KMS-11 (cell line): Measurements from ENCODE around the gene ARHGAP28.
A peak's percentile ranks its signal among the peaks of the same experiment; 100 is the strongest.

Experiments
- H2AFZ ChIP-seq: fragments of 200-600 bp; sonication (generic); 2 replicates; pipeline ENCODE4 v1.6.1; 2016; ENCODE audit warnings: antibody characterized with exemption, mixed run types, low read depth
- H3K27ac ChIP-seq: fragments of 200-600 bp; sonication (generic); 2 replicates; pipeline ENCODE4 v1.6.1; 2016; ENCODE audit warnings: mild to moderate bottlenecking, mixed run types
- H3K27me3 ChIP-seq: fragments of 200-600 bp; sonication (generic); 2 replicates; pipeline ENCODE4 v1.6.1; 2017; ENCODE audit warnings: mild to moderate bottlenecking, low read depth, mixed run types, moderate library complexity; ENCODE audit not compliant: insufficient read depth
- H3K36me3 ChIP-seq: fragments of 200-600 bp; sonication (generic); 2 replicates; pipeline ENCODE4 v1.6.1; 2017; ENCODE audit warnings: mild to moderate bottlenecking, mixed run types; ENCODE audit not compliant: insufficient read depth
- H3K4me1 ChIP-seq: fragments of 200-600 bp; sonication (generic); 2 replicates; pipeline ENCODE4 v1.6.1; 2016; ENCODE audit warnings: mild to moderate bottlenecking, low read depth, mixed run types; ENCODE audit not compliant: poor library complexity, severe bottlenecking
- H3K4me2 ChIP-seq: fragments of 200-600 bp; sonication (generic); 2 replicates; pipeline ENCODE4 v1.7.0; 2016; ENCODE audit warnings: mild to moderate bottlenecking, mixed run types
- H3K4me3 ChIP-seq: fragments of 200-600 bp; sonication (generic); IDR thresholded peaks from 2 replicates; pipeline ENCODE4 v1.6.1; 2017; ENCODE audit warnings: low read depth, low read length, mixed read lengths; ENCODE audit not compliant: insufficient read depth
- H3K79me2 ChIP-seq: fragments of 200-600 bp; sonication (generic); 2 replicates; pipeline ENCODE4 v1.6.1; 2016; ENCODE audit warnings: low read depth, mixed run types; ENCODE audit not compliant: insufficient read depth
- H3K9ac ChIP-seq: fragments of 200-600 bp; sonication (generic); 2 replicates; pipeline ENCODE4 v1.6.1; 2016; ENCODE audit warnings: mild to moderate bottlenecking, mixed run types
- H4K20me1 ChIP-seq: fragments of 200-600 bp; sonication (generic); 2 replicates; pipeline ENCODE4 v1.6.1; 2016; ENCODE audit warnings: mild to moderate bottlenecking, mixed run types; ENCODE audit not compliant: insufficient read depth
- TF ChIP-seq, protein P1 (sequence below): fragments of 200-600 bp; sonication (generic); conservative IDR thresholded peaks from 2 replicates; pipeline ENCODE4 v1.6.1; 2017; ENCODE audit warnings: low read depth, mild to moderate bottlenecking, antibody characterized with exemption, low read length, moderate library complexity, mixed read lengths

The ARHGAP28 gene

DNA sequence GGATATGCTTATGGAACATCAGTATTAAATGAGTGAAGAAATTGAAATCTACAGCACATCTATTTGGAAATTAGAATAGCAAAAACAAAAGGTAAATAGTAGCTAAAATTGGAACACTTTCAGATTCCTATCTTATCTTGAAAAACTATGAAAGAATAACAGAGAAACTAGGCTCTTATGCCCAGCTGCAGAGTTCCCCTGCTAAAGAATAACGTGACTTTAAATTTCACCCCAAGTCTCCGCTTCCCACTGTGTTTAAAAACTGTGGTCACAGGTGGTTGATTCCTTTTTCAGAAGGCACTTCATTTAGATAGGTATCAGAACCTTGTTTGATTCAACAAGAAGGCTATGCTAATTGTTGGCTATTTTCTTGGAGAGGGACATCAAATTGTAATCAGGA is 30.1 kb downstream of the ARHGAP28 start:
- H3K4me3 ChIP-seq, result no peak overlapping the region
- no peaks in the 10 kb centered on the region for H3K36me3 ChIP-seq
- H3K9ac ChIP-seq, result no peak overlapping the region
- no peaks in the 10 kb centered on the region for H3K79me2 ChIP-seq
- no peaks in the 10 kb centered on the region for H3K27me3 ChIP-seq
- H3K4me2 ChIP-seq, result peak overlapping the region; percentile 28; the same call in 1 of the 2 replicates
- H4K20me1 ChIP-seq, result no peaks in the 10 kb centered on the region
- no peak overlapping the region for H3K27ac ChIP-seq
- peaks cover 13% of the 10 kb centered on the region for H3K4me1 ChIP-seq
- H2AFZ ChIP-seq, result no peak overlapping the region; the same call in 1 of the 2 replicates
- TF ChIP-seq, protein P1, sequence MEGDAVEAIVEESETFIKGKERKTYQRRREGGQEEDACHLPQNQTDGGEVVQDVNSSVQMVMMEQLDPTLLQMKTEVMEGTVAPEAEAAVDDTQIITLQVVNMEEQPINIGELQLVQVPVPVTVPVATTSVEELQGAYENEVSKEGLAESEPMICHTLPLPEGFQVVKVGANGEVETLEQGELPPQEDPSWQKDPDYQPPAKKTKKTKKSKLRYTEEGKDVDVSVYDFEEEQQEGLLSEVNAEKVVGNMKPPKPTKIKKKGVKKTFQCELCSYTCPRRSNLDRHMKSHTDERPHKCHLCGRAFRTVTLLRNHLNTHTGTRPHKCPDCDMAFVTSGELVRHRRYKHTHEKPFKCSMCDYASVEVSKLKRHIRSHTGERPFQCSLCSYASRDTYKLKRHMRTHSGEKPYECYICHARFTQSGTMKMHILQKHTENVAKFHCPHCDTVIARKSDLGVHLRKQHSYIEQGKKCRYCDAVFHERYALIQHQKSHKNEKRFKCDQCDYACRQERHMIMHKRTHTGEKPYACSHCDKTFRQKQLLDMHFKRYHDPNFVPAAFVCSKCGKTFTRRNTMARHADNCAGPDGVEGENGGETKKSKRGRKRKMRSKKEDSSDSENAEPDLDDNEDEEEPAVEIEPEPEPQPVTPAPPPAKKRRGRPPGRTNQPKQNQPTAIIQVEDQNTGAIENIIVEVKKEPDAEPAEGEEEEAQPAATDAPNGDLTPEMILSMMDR, result no peak

DNA sequence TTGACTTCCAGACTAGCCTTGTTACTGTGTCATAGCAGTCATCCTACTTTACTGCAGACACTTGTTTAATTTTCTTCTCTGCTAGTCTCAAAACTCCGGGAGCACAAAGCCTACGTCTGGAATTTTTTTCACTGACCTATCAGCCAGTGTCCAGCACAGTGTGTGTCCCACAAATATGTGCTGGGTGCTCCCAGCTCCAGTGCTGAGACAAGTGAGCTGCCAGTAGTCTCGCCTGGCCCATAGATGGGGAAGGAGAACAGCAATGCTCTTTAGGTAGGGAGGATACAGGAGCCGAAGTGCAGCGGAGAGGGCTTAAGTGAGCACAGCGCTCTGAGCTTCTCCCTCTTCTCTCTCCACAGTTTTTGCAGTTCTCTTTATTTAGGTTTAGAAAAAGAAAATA is 34.0 kb downstream of the ARHGAP28 start:
- no peaks in the 10 kb centered on the region for H3K36me3 ChIP-seq
- H4K20me1 ChIP-seq, result no peaks in the 10 kb centered on the region
- peaks cover 13% of the 10 kb centered on the region for H3K4me1 ChIP-seq
- H3K9ac ChIP-seq, result no peak overlapping the region
- no peaks in the 10 kb centered on the region for H3K27me3 ChIP-seq
- no peak overlapping the region for H3K4me3 ChIP-seq
- TF ChIP-seq, protein P1, result no peak
- no peaks in the 10 kb centered on the region for H3K79me2 ChIP-seq
- no peak overlapping the region for H3K4me2 ChIP-seq
- no peak overlapping the region for H3K27ac ChIP-seq
- H2AFZ ChIP-seq, result no peak overlapping the region

DNA sequence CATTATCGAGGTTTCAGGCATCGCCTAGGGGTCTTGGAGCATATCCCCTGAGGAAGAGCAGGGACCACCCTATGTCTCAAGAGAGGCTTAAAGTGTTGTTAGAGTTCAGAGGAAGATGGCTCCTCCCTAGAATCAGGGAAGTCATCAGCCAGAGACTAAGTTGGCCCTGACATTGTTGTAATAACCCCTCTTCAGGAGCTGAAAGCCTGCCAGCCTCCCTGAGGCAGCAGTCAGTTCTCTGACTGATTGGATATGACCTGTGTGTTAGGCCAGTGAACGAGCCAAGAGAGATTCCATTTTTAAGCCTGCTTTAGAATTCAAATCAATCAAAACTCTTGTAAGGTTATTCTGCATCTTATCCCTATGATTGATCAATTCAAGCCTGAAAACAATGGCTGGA is 34.9 kb downstream of the ARHGAP28 start:
- no peak overlapping the region for H3K4me3 ChIP-seq
- no peak overlapping the region for H3K9ac ChIP-seq
- peaks cover 9% of the 10 kb centered on the region for H3K4me1 ChIP-seq
- H3K36me3 ChIP-seq, result no peaks in the 10 kb centered on the region
- no peaks in the 10 kb centered on the region for H4K20me1 ChIP-seq
- TF ChIP-seq, protein P1, result no peak
- no peak overlapping the region for H3K4me2 ChIP-seq
- no peaks in the 10 kb centered on the region for H3K27me3 ChIP-seq
- no peaks in the 10 kb centered on the region for H3K79me2 ChIP-seq
- H2AFZ ChIP-seq, result no peak overlapping the region
- no peak overlapping the region for H3K27ac ChIP-seq

DNA sequence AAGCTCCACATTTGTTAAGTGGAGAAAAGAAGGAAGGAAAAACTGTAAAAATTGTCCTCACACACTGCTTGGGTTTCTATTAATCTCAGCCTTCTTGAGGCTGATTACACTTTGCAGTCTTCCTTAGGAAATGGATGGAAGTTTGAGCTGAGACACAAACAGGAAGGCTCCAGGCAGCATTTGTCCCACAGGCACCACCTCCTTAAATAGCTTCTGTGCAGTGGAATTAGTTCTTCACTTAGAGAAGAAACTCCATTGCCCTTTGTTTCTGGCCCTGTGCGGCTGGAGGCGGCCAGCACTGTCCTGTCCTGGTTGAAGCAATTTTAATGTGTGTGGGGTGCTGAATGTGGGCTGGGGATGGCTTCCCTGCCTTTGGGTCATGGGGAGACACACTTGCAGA is 44.3 kb downstream of the ARHGAP28 start:
- Histone ChIP-seq H4K20me1 (no peaks in the 10 kb centered on the region), H3K9ac (no peak overlapping the region), H2AFZ (no peak overlapping the region), H3K27ac (no peak overlapping the region), H3K4me3 (no peak overlapping the region), H3K4me2 (no peak overlapping the region), H3K4me1 (no peaks in the 10 kb centered on the region), H3K79me2 (no peaks in the 10 kb centered on the region), H3K27me3 (no peaks in the 10 kb centered on the region), H3K36me3 (no peaks in the 10 kb centered on the region)
- TF ChIP-seq, protein P1, result no peak
